AG10803 (cell line): ENCODE measurements around the gene HEPACAM2.
A peak's percentile ranks its signal among the peaks of the same experiment; 100 is the strongest.

ENCODE experiments used
- DNase-seq: peaks from one replicate; pipeline ENCODE4 v3.0.0; 2010; ENCODE audit warnings: low read depth
- H3K4me3 ChIP-seq: 2 replicates; pipeline ENCODE4 v1.5.1; 2011; ENCODE audit warnings: mild to moderate bottlenecking, low read length, control low read depth
- CTCF ChIP-seq: conservative IDR thresholded peaks from 2 replicates; pipeline ENCODE4 v1.5.1; 2011; ENCODE audit warnings: mild to moderate bottlenecking, low read length, control low read depth, inconsistent platforms

Gene HEPACAM2

GRCh38 chr7:93150200-93150835 is 76.0 kb downstream of the HEPACAM2 start:
- DNase-seq: peak; percentile 39
- TF ChIP-seq CTCF: no peak
- H3K4me3 ChIP-seq: no peak overlapping the region

GRCh38 chr7:93148727-93149126 is 77.5 kb downstream of the HEPACAM2 start:
- no peak for TF ChIP-seq CTCF
- no peak overlapping the region; the same call in 1 of the 2 replicates for H3K4me3 ChIP-seq
- DNase-seq: no peak

- peak within 1 kb of the TSS; percentile 66 for H3K4me3 ChIP-seq
- no peak for TF ChIP-seq CTCF
- DNase-seq: peak; percentile 25
Measured at GRCh38 chr7:93148144-93148543, 78.1 kb downstream of the HEPACAM2 start, which contains the start of gene SAMD9L. SAMD9L (minus strand) TSS chr7:93148385; CDS start chr7:93135971, 12,414 bp downstream.

- DNase-seq: peak; percentile 56
- peak overlapping the region; percentile 66 for H3K4me3 ChIP-seq
- TF ChIP-seq CTCF: no peak
Measured at GRCh38 chr7:93147363-93147762, 78.9 kb downstream of the HEPACAM2 start.

- H3K4me3 ChIP-seq: peak overlapping the region; percentile 66
- DNase-seq: no peak
- no peak for TF ChIP-seq CTCF
Measured at GRCh38 chr7:93146472-93147141, 79.7 kb downstream of the HEPACAM2 start.

- DNase-seq: no peak
- no peak for TF ChIP-seq CTCF
- no peak overlapping the region for H3K4me3 ChIP-seq
Measured at GRCh38 chr7:93146036-93146435, 80.2 kb downstream of the HEPACAM2 start.

GRCh38 chr7:93145354-93145753 is 80.9 kb downstream of the HEPACAM2 start:
- no peak overlapping the region for H3K4me3 ChIP-seq
- DNase-seq: no peak
- TF ChIP-seq CTCF: no peak
